Gastrocnemius medialis (tissue), 4 donors: ENCODE measurements around the gene NOS1AP.

ENCODE experiments used
- POLR2A ChIP-seq, 2 donors: fragments of 450-650 bp; IDR thresholded peaks; one replicate each; pipeline ENCODE4 v1.6.1; 2017; ENCODE audit warnings: antibody characterized with exemption in 2 of 2, mild to moderate bottlenecking in 2 of 2, moderate library complexity in 2 of 2
- TF ChIP-seq, protein P1 (sequence below), 5 experiments: fragments of 450-650 bp in 3 of 5; fragments of 200-600 bp in 2 of 5; sonication (generic) in 2 of 5; IDR thresholded peaks in 4 of 5; conservative IDR thresholded peaks in 1 of 5; 1 replicate in 4 of 5; 2 replicates in 1 of 5; pipeline ENCODE4 v1.5.1; 2016 to 2019; ENCODE audit warnings: antibody characterized with exemption in 5 of 5, mild to moderate bottlenecking in 3 of 5, moderate library complexity in 3 of 5

GRCh38 chr1:162370721-162371120, 301.2 kb downstream of the NOS1AP start:
- TF ChIP-seq, protein P1, sequence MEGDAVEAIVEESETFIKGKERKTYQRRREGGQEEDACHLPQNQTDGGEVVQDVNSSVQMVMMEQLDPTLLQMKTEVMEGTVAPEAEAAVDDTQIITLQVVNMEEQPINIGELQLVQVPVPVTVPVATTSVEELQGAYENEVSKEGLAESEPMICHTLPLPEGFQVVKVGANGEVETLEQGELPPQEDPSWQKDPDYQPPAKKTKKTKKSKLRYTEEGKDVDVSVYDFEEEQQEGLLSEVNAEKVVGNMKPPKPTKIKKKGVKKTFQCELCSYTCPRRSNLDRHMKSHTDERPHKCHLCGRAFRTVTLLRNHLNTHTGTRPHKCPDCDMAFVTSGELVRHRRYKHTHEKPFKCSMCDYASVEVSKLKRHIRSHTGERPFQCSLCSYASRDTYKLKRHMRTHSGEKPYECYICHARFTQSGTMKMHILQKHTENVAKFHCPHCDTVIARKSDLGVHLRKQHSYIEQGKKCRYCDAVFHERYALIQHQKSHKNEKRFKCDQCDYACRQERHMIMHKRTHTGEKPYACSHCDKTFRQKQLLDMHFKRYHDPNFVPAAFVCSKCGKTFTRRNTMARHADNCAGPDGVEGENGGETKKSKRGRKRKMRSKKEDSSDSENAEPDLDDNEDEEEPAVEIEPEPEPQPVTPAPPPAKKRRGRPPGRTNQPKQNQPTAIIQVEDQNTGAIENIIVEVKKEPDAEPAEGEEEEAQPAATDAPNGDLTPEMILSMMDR (IDR thresholded peaks at IDR 0.05 in 4 of 5, conservative IDR thresholded peaks at IDR 0.05 in 1 of 5), result no peak
- no peak for TF ChIP-seq POLR2A (IDR thresholded peaks at IDR 0.05)
